Naive thymus-derived CD4-positive, alpha-beta T cell (primary cell): ENCODE measurements around the gene CALML5. TPM values are rescaled to one million over a fixed set of nuclear protein-coding genes. Genes with fewer than 3 reads are reported as not detected.

Source experiments
- ATAC-seq: fragments of 150-1000 bp; cut with Tn5 transposase; 2 replicates; pipeline ENCODE4 v1.10.0; 2021; ENCODE audit warnings: mild to moderate bottlenecking, moderate library complexity
- CTCF ChIA-PET: fragments of 350-600 bp; sonication (Branson Sonifier 250); formaldehyde crosslinking; loops from one replicate; lab custom pipeline; 2021; ENCODE audit warnings: antibody characterized with exemption; lab: Charles Lee
- POLR2A ChIA-PET: fragments of 350-600 bp; sonication (Branson Sonifier 250); formaldehyde crosslinking; loops from one replicate; lab custom pipeline; 2021; ENCODE audit warnings: antibody characterized with exemption, inconsistent platforms; lab: Charles Lee
- DNase-seq, 9 donors: peaks; one replicate each; pipeline versions ENCODE4 v3.0.0 to v3.0.0-alpha.2; 2020 to 2022; ENCODE audit warnings: mixed read lengths in 1 of 9
- H3K27ac ChIP-seq: one replicate; pipeline ENCODE4 v1.7.0; 2013; ENCODE audit warnings: mild to moderate bottlenecking, low read depth, low read length, moderate library complexity
- H3K27me3 ChIP-seq, 2 donors: one replicate each; pipeline ENCODE4 v1.7.0; 2013; ENCODE audit warnings: low read length in 2 of 2, mild to moderate bottlenecking in 2 of 2, moderate library complexity in 2 of 2; ENCODE audit not compliant: control insufficient read depth in 2 of 2, insufficient read depth in 2 of 2
- H3K36me3 ChIP-seq, 3 experiments: 1 replicate in 2 of 3; 2 replicates in 1 of 3; pipeline ENCODE4 v1.7.0; 2013; ENCODE audit warnings: low read length in 3 of 3, mild to moderate bottlenecking in 3 of 3, moderate library complexity in 1 of 3; ENCODE audit not compliant: insufficient read depth in 3 of 3, control insufficient read depth in 2 of 3
- H3K4me1 ChIP-seq, 2 donors: one replicate each; pipeline ENCODE4 v1.7.0; 2013; ENCODE audit warnings: low read length in 2 of 2, mild to moderate bottlenecking in 2 of 2, moderate library complexity in 1 of 2; ENCODE audit not compliant: control insufficient read depth in 2 of 2, insufficient read depth in 2 of 2
- H3K4me3 ChIP-seq: 2 replicates; pipeline ENCODE4 v1.7.0; 2013; ENCODE audit warnings: mild to moderate bottlenecking, low read length
- H3K9me3 ChIP-seq, 3 experiments: 1 replicate in 2 of 3; 2 replicates in 1 of 3; pipeline ENCODE4 v1.7.0; 2013; ENCODE audit warnings: low read length in 3 of 3; ENCODE audit not compliant: control insufficient read depth in 2 of 3
- H3K27ac Mint-ChIP-seq, 9 donors: one replicate each; pipeline ENCODE4 v1.8.0; 2020 to 2022; ENCODE audit warnings: mixed read lengths in 9 of 9, mild to moderate bottlenecking in 8 of 9, moderate library complexity in 5 of 9, inconsistent platforms in 2 of 9
- H3K27me3 Mint-ChIP-seq, 5 donors: one replicate each; pipeline ENCODE4 v1.8.0; 2021 to 2022; ENCODE audit warnings: mixed read lengths in 5 of 5, mild to moderate bottlenecking in 1 of 5
- H3K36me3 Mint-ChIP-seq, 5 donors: one replicate each; pipeline ENCODE4 v1.8.0; 2020 to 2022; ENCODE audit warnings: mixed read lengths in 5 of 5, mild to moderate bottlenecking in 3 of 5, inconsistent platforms in 1 of 5
- H3K4me1 Mint-ChIP-seq, 7 donors: one replicate each; pipeline ENCODE4 v1.8.0; 2020 to 2022; ENCODE audit warnings: mixed read lengths in 7 of 7, mild to moderate bottlenecking in 3 of 7, inconsistent platforms in 1 of 7
- H3K4me3 Mint-ChIP-seq, 10 donors: one replicate each; pipeline ENCODE4 v1.8.0; 2020 to 2022; ENCODE audit warnings: mild to moderate bottlenecking in 10 of 10, mixed read lengths in 10 of 10, moderate library complexity in 6 of 10, inconsistent platforms in 2 of 10
- H3K9me3 Mint-ChIP-seq, 11 donors: one replicate each; pipeline ENCODE4 v1.8.0; 2020 to 2022; ENCODE audit warnings: mixed read lengths in 11 of 11, mild to moderate bottlenecking in 4 of 11, inconsistent platforms in 1 of 11, moderate library complexity in 1 of 11
- intact Hi-C, 2 donors: fragments of 100-400 bp; cut with micrococcal nuclease; formaldehyde crosslinking; loops; one replicate each; pipeline ENCODE4 v1.15.1; 2023
- polyA plus RNA-seq, 2 donors: library from polyadenylated mRNA; unstranded; fragments of 300-500 nt; fragmentation: Illumina TruSeq; gene quantifications; one replicate each; pipeline ENCODE4 v1.2.3, GENCODE V29; 2021
- total RNA-seq, 6 experiments: library from RNA in 5 of 6; stranded (reverse) in 5 of 6; gene quantifications; 1 replicate in 5 of 6; 2 replicates in 1 of 6; pipeline ENCODE4 v1.2.3 and lab custom pipeline; 2021 to 2026

Gene CALML5
- total and polyA plus RNA-seq, 7 experiments from 2014 or later = not detected

GRCh38 chr10:5525561-5526341 is 26.4 kb upstream of the CALML5 start:
- H3K27ac Mint-ChIP-seq = no peak overlapping the region
- DNase-seq = no peak
- no peak for ATAC-seq
- Histone ChIP-seq H3K36me3 (no peaks in the 10 kb centered on the region), H3K4me3 (no peak overlapping the region), H3K4me1 (no peaks in the 10 kb centered on the region), H3K27ac (no peak overlapping the region), H3K27me3 (no peaks in the 10 kb centered on the region), H3K9me3 (no peaks in the 10 kb centered on the region)
- POLR2A ChIA-PET = no interaction called here
- intact Hi-C loops = no loop called here
- no peaks in the 10 kb centered on the region for H3K9me3 Mint-ChIP-seq
- no peaks in the 10 kb centered on the region for H3K36me3 Mint-ChIP-seq
- H3K27me3 Mint-ChIP-seq = peaks cover 0 to under 1% (median 0%) of the 10 kb centered on the region in 5 donors
- H3K4me1 Mint-ChIP-seq = peaks cover 0 to 1% (median 0%) of the 10 kb centered on the region in 7 donors
- H3K4me3 Mint-ChIP-seq = no peak overlapping the region
- CTCF ChIA-PET = no interaction called here

GRCh38 chr10:5524641-5525560 is 25.5 kb upstream of the CALML5 start, which contains the start of gene CALML3:
CALML3 (plus strand) TSS chr10:5524961; CDS start chr10:5525086, 125 bp downstream.
- DNase-seq (no peak), ATAC-seq (no peak)
- no peaks in the 10 kb centered on the region for H3K4me1 ChIP-seq
- H3K27me3 Mint-ChIP-seq = peaks cover 0 to 3% (median 0%) of the 10 kb centered on the region in 5 donors
- H3K9me3 ChIP-seq = no peaks in the 10 kb centered on the region
- H3K36me3 ChIP-seq = no peaks in the 10 kb centered on the region
- ChIA-PET CTCF (no interaction called here), POLR2A (no interaction called here)
- no peak within 1 kb of the TSS for H3K27ac ChIP-seq
- H3K4me3 ChIP-seq = no peak within 1 kb of the TSS
- H3K9me3 Mint-ChIP-seq = peaks cover 0 to 2% (median 0%) of the 10 kb centered on the region in 11 donors
- intact Hi-C loops = no loop called here
- peaks cover 0 to 1% (median 0%) of the 10 kb centered on the region in 7 donors for H3K4me1 Mint-ChIP-seq
- no peaks in the 10 kb centered on the region for H3K36me3 Mint-ChIP-seq
- no peak within 1 kb of the TSS for H3K4me3 Mint-ChIP-seq
- H3K27ac Mint-ChIP-seq = peak within 1 kb of the TSS in 1 of 9 donors; percentile 9
- no peaks in the 10 kb centered on the region for H3K27me3 ChIP-seq

GRCh38 chr10:5523796-5524574 is 24.6 kb upstream of the CALML5 start:
- Histone ChIP-seq H3K36me3 (no peaks in the 10 kb centered on the region), H3K27me3 (no peaks in the 10 kb centered on the region), H3K9me3 (no peaks in the 10 kb centered on the region), H3K4me3 (no peak overlapping the region), H3K27ac (no peak overlapping the region), H3K4me1 (no peaks in the 10 kb centered on the region)
- intact Hi-C loops = no loop called here
- Mint-ChIP-seq H3K4me1 (peaks cover 0 to 1% (median 0%) of the 10 kb centered on the region in 7 donors), H3K36me3 (no peaks in the 10 kb centered on the region), H3K4me3 (no peak overlapping the region), H3K27me3 (peaks cover 0 to 9% (median 0%) of the 10 kb centered on the region in 5 donors), H3K27ac (peak overlapping the region in 1 of 9 donors; percentile 9), H3K9me3 (peaks cover 0 to 8% (median 0%) of the 10 kb centered on the region in 11 donors)
- ATAC-seq (no peak), DNase-seq (no peak)
- CTCF ChIA-PET = no interaction called here
- POLR2A ChIA-PET = no interaction called here

- H3K27ac ChIP-seq = no peak overlapping the region
- H3K4me3 ChIP-seq = no peak overlapping the region
- intact Hi-C loops = no loop called here
- no peak overlapping the region for H3K27ac Mint-ChIP-seq
- ChIA-PET CTCF (interaction anchor here (0.7 kb wide), 1 partner anchor 19 kb away, joined by 3 read pairs; no protein-coding TSS in a partner anchor), POLR2A (no interaction called here)
- no peaks in the 10 kb centered on the region for H3K27me3 ChIP-seq
- peaks cover 0 to 8% (median 0%) of the 10 kb centered on the region in 11 donors for H3K9me3 Mint-ChIP-seq
- peaks cover 0 to 11% (median 0%) of the 10 kb centered on the region in 5 donors for H3K27me3 Mint-ChIP-seq
- no peaks in the 10 kb centered on the region for H3K9me3 ChIP-seq
- no peak for ATAC-seq
- no peak overlapping the region for H3K4me3 Mint-ChIP-seq
- H3K36me3 Mint-ChIP-seq = no peaks in the 10 kb centered on the region
- no peak for DNase-seq
- H3K4me1 ChIP-seq = no peaks in the 10 kb centered on the region
- H3K4me1 Mint-ChIP-seq = peaks cover 0 to 1% (median 0%) of the 10 kb centered on the region in 7 donors
- H3K36me3 ChIP-seq = no peaks in the 10 kb centered on the region
Observed at GRCh38 chr10:5522913-5523560, 23.7 kb upstream of the CALML5 start.

- CTCF ChIA-PET = no interaction called here
- H3K36me3 ChIP-seq = no peaks in the 10 kb centered on the region
- intact Hi-C loops = no loop called here
Observed at GRCh38 chr10:5519054-5519453, 19.7 kb upstream of the CALML5 start.

GRCh38 chr10:5518143-5518542 is 18.8 kb upstream of the CALML5 start:
- Mint-ChIP-seq H3K4me1 (peaks cover 4 to 12% (median 6%) of the 10 kb centered on the region in 7 donors), H3K36me3 (no peaks in the 10 kb centered on the region), H3K27me3 (peaks cover 0 to 27% (median 0%) of the 10 kb centered on the region in 5 donors), H3K4me3 (no peak overlapping the region), H3K9me3 (peaks cover 0 to 8% (median 0%) of the 10 kb centered on the region in 11 donors), H3K27ac (no peak overlapping the region)
- no peak for DNase-seq
- ChIA-PET CTCF (no interaction called here), POLR2A (no interaction called here)
- no peak overlapping the region for H3K27ac ChIP-seq
- no peak for ATAC-seq
- no peaks in the 10 kb centered on the region for H3K36me3 ChIP-seq
- H3K27me3 ChIP-seq = no peaks in the 10 kb centered on the region
- intact Hi-C loops = no loop called here
- H3K4me3 ChIP-seq = no peak overlapping the region
- no peaks in the 10 kb centered on the region for H3K9me3 ChIP-seq
- no peaks in the 10 kb centered on the region for H3K4me1 ChIP-seq

More at GRCh38 chr10:5519054-5519453, 19.7 kb upstream of the CALML5 start:
- Mint-ChIP-seq H3K9me3 (peaks cover 0 to 8% (median 0%) of the 10 kb centered on the region in 11 donors), H3K27ac (no peak overlapping the region), H3K36me3 (no peaks in the 10 kb centered on the region), H3K27me3 (peaks cover 0 to 20% (median 0%) of the 10 kb centered on the region in 5 donors), H3K4me1 (peaks cover 0 to 6% (median 0%) of the 10 kb centered on the region in 7 donors), H3K4me3 (no peak overlapping the region)
- no peaks in the 10 kb centered on the region for H3K4me1 ChIP-seq
- POLR2A ChIA-PET = interaction anchor here (0.8 to 0.9 kb wide), 3 partner anchors 10 to 95 kb away, joined by 3 read pairs; no protein-coding TSS in a partner anchor
- H3K27me3 ChIP-seq = no peaks in the 10 kb centered on the region
- ATAC-seq (no peak), DNase-seq (no peak)
- no peak overlapping the region for H3K27ac ChIP-seq
- H3K9me3 ChIP-seq = no peaks in the 10 kb centered on the region
- H3K4me3 ChIP-seq = no peak overlapping the region
